ENCODE data around the gene CLEC14A. TPM values are rescaled to one million over a fixed set of nuclear protein-coding genes. Genes with fewer than 3 reads are reported as not detected.

The CLEC14A gene
- polyA plus RNA-seq, 3 donors = 15.3 to 16.8 (median 16.0) TPM

DNA sequence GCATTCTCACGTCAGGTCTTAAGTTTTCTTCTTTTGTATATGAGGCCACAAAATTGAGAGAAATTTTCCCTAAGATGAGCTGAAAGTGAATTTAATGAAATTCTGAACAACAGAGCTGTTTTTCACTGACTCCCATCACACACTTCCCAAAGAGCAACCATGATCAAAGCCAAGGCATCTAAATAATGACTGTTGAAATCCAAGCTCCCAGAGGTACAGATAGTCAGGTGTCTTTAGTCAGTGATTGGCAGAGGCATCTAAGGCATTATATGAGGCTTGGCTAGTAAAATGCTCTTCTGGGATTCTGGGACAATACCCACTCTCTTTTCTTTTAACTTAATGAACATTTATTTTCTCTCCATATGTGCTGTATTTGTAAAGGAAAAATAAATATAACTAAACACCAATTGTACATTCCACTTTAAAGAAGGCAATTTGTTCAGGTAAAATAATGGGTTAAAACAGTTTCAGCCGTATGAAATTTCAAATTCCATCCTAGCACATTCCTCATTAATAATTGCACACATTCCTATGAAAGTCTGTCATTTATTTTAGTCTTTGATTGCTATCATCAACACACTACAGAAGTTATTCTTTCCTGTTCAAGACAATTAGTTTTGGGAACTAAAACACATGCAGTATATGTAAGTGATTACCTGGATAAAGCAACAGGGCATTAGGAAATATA lies 49.1 kb downstream of the CLEC14A start:
- DNase-seq (ENCODE audit: low read depth in 3 of 3, low spot score in 2 of 3) = no peak

DNA sequence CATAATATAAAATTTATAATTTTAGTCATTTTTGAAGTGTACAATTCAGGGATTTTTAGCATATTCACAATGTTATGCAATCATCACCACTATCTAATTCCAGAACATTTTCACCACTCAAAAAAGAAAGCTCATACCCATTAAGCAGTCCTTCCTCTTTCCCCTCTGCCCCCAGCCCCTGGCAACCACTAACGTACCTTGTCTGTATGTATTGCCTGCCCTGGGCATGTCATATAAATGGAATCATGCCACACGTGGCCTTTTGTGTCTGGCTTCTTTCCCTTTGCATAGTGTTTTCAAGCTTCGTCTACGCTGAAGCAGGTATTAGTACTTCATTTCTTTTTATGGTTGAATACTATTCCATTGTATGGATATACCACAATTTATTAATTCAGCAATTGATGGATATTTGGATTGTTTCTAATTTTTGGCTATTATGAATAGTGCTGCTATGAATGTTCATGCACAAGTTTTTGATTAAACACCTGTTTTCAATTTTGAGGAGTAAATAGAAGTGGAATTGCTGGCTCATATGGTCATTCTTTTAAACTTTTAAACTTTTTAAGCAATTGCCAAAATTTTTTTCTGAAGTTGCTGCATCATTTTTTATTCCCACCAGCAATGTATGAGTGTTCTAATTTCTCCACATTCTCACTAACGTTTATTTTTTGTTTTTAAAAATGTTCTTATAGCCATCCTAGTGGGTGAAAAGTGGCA lies 49.8 kb downstream of the CLEC14A start:
- no peak for DNase-seq (ENCODE audit: low read depth in 3 of 3, low spot score in 2 of 3)

DNA sequence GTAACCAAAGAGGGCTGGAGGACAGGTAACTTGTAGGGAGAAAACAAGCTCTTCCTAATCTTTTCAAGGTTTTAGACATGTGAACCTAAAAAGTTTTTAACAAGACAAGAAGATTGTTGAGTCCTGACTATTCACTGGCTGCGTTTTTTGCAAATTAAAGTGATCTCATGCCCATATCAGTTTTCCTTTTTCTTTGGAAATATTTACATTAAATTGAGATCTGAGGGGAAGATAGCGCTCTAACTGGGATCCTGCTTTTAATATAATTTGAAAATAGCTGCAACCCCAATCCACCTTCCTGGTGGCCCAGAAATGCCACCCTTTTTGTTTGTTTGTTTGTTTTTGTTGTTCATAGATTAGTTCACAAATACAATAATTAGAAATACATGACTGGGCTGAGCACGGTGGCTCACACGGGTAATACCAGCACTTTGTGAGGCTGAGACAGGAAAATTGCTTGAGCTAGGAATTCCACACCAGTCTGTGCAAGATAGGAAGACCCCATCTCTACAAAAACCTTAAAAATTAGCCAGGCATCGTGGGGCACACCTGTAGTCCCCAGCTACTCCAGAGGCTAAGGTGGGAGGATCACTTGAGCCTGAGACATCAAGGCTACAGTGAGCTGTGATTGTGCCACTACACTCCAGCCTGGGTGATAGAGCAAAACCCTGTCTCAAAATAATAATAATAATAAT lies 50.6 kb downstream of the CLEC14A start:
- no peak for DNase-seq (ENCODE audit: low read depth in 3 of 3, low spot score in 2 of 3)

DNA sequence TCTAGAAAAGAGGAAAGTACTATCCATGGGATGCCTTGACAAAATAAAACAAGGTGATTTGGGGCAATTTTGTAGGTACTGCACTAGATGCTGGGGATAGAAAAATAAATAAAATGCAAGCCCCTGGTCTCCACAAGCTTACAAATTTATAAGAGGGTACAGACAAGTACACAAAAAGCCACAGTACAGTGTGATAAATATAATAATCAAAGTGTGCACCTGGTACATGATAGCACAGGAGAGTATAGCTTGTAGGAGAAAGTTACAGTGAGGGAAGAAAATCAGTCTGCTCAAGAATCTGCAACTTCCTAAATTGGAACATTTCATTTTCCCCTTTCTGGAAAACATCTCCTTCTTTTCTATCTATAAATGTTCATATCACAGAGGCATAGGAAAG lies 51.2 kb downstream of the CLEC14A start:
- DNase-seq (ENCODE audit: low read depth in 3 of 3, low spot score in 2 of 3) = no peak

Other genes starting within 250 kb of the CLEC14A start
- gene SSTR1, start 48.2 kb downstream of the CLEC14A start, polyA plus RNA-seq (ENCODE audit: insufficient read length in 3 of 3) = 1 to 10 TPM; 1.6 to 2.2 (median 1.7) TPM

Data from right renal cortex interstitium (tissue), 3 donors.